ENCODE measurements around the gene RPA1.

The RPA1 gene

GRCh38 chr17:1942666-1943435 lies 113.0 kb downstream of the RPA1 start:
- no peak for DNase-seq

- DNase-seq, result no peak
These were observed 113.6 kb downstream of the RPA1 start for GRCh38 chr17:1943436-1943831.

GRCh38 chr17:1945621-1946020 lies 115.8 kb downstream of the RPA1 start:
- no peak for DNase-seq

GRCh38 chr17:1946021-1946932 lies 116.5 kb downstream of the RPA1 start:
- no peak for DNase-seq

- DNase-seq, result no peak
These were observed 117.5 kb downstream of the RPA1 start for GRCh38 chr17:1947229-1947742.

GRCh38 chr17:1947743-1948516 lies 118.1 kb downstream of the RPA1 start:
- no peak for DNase-seq

GRCh38 chr17:1948517-1948825 lies 118.7 kb downstream of the RPA1 start:
- DNase-seq, result no peak

All from stimulated activated CD4-positive, alpha-beta T cell treated with anti-CD3 and anti-CD28 coated beads, Interleukin-15, amount 100 ng/mL, for 24 hours (primary cell).